NB4 (cell line): ENCODE data around the gene ZNF256.
A peak's percentile ranks its signal among the peaks of the same experiment; 100 is the strongest.

Experiments
- DNase-seq: peaks from one replicate; pipeline ENCODE4 v3.0.0; 2010; ENCODE audit warnings: low read depth
- H3K4me3 ChIP-seq: one replicate; pipeline ENCODE4 v1.5.1; 2011; ENCODE audit warnings: mild to moderate bottlenecking, low read depth, low read length, moderate library complexity
- CTCF ChIP-seq: IDR thresholded peaks from one replicate; pipeline ENCODE4 v1.5.1; 2012; ENCODE audit warnings: low read depth, low read length
- MAX ChIP-seq: IDR thresholded peaks from 2 replicates; pipeline ENCODE4 v1.6.1; 2011; ENCODE audit warnings: low read depth, low read length
- MYC ChIP-seq: IDR thresholded peaks from 2 replicates; pipeline ENCODE4 v1.6.1; 2011; ENCODE audit warnings: low read depth, low read length
- POLR2A ChIP-seq: IDR thresholded peaks from 2 replicates; pipeline ENCODE4 v1.6.1; 2011; ENCODE audit warnings: mild to moderate bottlenecking; ENCODE audit not compliant: insufficient read length; ENCODE audit errors: extremely low read depth

ZNF256 gene

GRCh38 chr19:57961785-57962184 is 14.3 kb upstream of the ZNF256 start:
- no peak for DNase-seq
- no peak overlapping the region for H3K4me3 ChIP-seq
- no peak for TF ChIP-seq POLR2A
- no peak for TF ChIP-seq CTCF
- no peak for TF ChIP-seq MYC
- no peak for TF ChIP-seq MAX

GRCh38 chr19:57954996-57955395 is 7.5 kb upstream of the ZNF256 start:
- no peak for TF ChIP-seq CTCF
- TF ChIP-seq POLR2A: no peak
- no peak for TF ChIP-seq MYC
- no peak for TF ChIP-seq MAX
- no peak overlapping the region for H3K4me3 ChIP-seq
- DNase-seq: no peak

GRCh38 chr19:57949702-57950101 is 2.2 kb upstream of the ZNF256 start:
- H3K4me3 ChIP-seq: no peak overlapping the region
- no peak for TF ChIP-seq POLR2A
- TF ChIP-seq CTCF: no peak
- TF ChIP-seq MAX: no peak
- no peak for TF ChIP-seq MYC
- no peak for DNase-seq

- TF ChIP-seq MAX (no peak), CTCF (no peak), MYC (no peak), POLR2A (no peak)
- no peak overlapping the region for H3K4me3 ChIP-seq
- DNase-seq: no peak
Measured at GRCh38 chr19:57949296-57949695, 1.8 kb upstream of the ZNF256 start.

GRCh38 chr19:57947088-57947418 is 453 bp downstream of the ZNF256 start:
- no peak for DNase-seq
- TF ChIP-seq CTCF (no peak), POLR2A (no peak), MYC (no peak), MAX (no peak)
- H3K4me3 ChIP-seq: no peak overlapping the region

- no peak overlapping the region for H3K4me3 ChIP-seq
- no peak for TF ChIP-seq POLR2A
- no peak for TF ChIP-seq MYC
- TF ChIP-seq CTCF: no peak
- no peak for TF ChIP-seq MAX
- DNase-seq: peak; percentile 3
Measured at GRCh38 chr19:57946316-57946715, 1.2 kb downstream of the ZNF256 start.
